IPS-18c (cell line): ENCODE measurements around the gene DLD.
"Not testable (repeated sequence)": the region's sequence is repeated elsewhere in the genome, so short reads cannot be mapped to it uniquely, and the experiment has no call there.

Experiments used
- H3K4me3 ChIP-seq: 2 replicates; pipeline ENCODE4 v1.7.0; 2013; ENCODE audit warnings: low read depth, mild to moderate bottlenecking, low read length, moderate library complexity; ENCODE audit not compliant: insufficient read depth
- H3K9me3 ChIP-seq: one replicate; pipeline ENCODE4 v1.6.1; 2013; ENCODE audit warnings: mild to moderate bottlenecking, low read length, moderate library complexity; ENCODE audit not compliant: control insufficient read depth, insufficient read depth

The DLD gene

DNA sequence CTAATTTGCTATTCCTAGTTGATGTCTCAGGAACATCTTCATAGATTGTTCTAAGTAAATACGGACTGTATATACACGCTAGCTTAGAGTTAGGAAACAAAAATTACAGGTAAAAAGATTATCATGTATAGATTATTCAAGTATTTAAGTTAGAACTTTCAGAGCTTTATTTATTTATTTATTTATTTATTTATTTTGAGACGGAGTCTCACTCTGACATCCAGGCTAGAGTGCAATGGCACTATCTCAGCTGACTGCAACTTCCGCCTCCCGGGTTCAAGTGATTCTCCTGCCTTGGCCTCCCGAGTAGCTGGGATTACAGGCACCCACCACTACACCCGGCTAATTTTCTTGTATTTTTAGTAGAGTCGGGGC, 1.4 kb downstream of the DLD start:
- H3K4me3 ChIP-seq, result peak overlapping the region; percentile 67; the same call in 1 of the 2 replicates
- H3K9me3 ChIP-seq, result not testable (repeated sequence)

DNA sequence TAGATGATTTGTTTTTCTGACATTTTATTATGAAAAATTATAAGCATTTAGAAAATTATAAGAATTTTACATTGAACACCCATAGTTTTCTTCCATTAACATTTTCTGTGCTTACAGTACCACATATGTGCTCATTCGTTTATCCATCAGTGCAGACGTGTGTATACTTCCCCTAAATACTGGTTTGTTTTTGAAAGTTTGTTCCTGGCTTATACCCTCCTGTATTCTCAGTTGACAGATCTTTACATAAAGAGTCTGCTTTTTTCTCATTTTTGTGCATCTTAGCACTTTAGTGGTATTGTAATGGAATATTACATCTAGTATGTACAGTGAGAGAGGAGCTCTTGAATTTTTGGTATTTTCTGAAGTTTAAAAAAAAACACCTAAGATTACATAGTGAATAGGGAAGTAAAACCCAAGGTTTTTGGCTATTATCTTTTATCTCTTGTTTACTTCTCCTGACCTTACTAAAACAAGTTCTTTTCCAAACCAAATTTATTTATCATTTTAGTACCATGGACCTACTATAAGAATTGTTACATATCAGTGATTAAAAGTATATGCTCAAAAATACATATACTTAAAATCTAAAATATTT, 8.1 kb downstream of the DLD start:
- H3K9me3 ChIP-seq, result no peaks in the 10 kb centered on the region
- no peak overlapping the region for H3K4me3 ChIP-seq

DNA sequence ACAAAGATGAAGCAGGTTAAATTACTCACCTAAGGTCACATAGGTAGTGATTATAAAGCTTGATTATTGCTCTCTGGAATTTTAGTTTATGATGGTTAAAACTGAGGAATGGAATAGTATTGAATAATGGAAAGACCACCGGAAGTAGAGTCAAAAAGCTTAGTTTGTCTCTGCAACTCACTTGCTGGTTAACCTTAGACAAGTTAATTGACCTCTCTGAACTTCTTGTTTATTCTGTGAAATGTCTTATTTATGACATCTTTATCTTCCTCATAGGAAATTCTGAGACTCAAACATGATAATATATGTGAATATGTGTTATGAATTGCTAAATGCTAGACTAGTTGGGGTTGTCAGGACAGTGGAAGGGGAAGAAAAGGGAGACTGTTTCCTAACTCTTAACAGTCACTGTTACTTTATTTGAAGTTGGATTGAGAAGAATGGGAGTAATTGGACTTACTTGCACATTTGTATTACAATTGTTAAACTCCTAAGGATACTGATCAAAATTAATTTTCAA, 9.6 kb downstream of the DLD start:
- H3K4me3 ChIP-seq, result no peak overlapping the region
- H3K9me3 ChIP-seq, result no peaks in the 10 kb centered on the region

DNA sequence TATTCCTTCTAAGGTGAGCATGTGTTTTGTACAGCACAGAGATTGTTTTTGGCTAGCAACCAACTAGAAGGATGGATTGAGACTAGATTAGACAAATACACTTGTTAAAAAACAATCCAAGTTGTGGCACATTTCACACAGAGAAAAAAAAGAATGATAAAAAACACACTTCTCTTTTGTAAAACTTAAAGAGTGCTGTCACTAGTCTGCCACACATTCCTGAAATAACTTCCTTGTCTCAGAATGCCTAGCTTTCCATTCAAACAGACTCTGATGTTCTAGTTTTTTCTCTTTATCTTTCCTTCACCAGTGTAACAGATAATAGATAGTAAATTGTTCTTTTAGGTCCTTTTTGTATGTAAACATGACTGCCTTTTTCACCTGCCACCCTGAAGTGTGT, 11.4 kb downstream of the DLD start:
- Histone ChIP-seq H3K9me3 (no peaks in the 10 kb centered on the region), H3K4me3 (no peak overlapping the region)

DNA sequence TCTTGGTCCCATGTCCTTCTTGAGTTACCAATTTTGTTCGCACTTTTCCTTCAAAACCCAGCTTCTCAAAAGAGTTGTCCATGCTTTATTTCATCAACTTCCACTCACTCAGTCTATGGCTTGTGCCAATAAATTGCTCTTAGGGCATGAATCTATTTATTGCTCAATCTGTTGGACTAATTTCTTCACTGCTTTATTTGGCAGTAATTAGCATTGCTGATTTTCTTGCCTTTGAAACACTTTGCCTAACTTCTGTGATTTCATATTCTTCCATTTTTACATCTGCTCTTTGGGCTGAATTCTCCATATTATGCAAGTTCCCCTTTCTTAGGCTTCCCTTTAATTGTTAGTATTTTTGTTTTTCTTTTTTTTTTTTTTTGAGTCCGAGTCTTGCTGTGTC, 16.8 kb downstream of the DLD start:
- Histone ChIP-seq H3K9me3 (no peaks in the 10 kb centered on the region), H3K4me3 (no peak overlapping the region)

DNA sequence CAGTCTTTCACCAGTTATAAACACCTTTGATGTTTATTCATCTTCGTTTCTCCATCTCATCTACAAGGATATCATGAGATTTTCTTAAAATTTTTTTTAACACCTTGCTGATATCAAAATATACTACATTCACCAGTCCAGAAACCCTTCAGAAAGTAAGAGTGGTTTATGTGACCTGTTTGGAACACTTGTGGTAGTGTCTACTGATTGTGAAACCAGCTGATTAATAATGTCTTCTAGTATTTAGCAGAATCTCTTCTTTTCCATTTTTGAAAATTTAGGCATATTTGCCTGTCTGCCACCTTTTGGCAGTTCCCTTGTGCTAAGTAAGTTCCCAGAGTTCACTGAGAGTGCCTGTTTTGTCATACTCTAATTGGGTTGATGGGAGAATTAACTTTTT, 18.5 kb downstream of the DLD start:
- Histone ChIP-seq H3K4me3 (no peak overlapping the region), H3K9me3 (no peaks in the 10 kb centered on the region)

DNA sequence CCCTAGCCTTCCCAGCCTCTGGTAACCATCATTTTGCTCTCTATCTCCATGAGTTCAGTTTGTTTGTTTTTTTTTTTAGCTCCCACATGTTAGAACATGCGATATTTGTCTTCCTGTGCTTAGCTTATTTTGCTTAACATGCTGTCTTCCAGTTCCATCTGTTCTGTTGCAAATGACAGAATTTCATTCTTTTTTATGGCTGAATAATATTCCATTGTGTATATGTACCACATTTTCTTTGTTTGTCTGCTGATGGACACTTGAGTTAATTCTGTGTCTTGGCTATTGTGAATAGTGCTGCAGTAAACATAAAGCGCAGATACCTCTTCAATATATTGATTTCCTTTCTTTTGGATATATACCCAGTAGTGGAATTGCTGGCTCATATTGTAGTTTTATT, 21.0 kb downstream of the DLD start:
- H3K4me3 ChIP-seq, result no peak overlapping the region
- no peaks in the 10 kb centered on the region for H3K9me3 ChIP-seq

DNA sequence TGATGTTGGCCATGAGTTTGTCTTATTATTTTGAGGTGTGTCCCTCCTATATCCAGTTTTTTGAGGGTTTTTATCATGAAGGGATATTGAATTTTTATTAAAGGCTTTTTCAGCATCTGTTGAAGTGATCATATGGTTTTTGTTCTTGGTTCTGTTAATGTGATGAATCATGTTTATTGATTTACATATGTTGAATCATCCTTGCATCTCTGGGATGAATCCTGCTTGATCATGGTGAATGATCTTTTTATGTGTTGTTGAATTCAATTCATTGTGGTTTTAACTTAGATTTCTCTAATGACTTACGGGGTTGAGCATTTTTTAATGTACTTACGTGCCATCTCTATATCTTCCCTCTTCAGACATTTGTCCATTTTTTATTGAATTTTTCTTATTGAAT, 22.9 kb downstream of the DLD start:
- Histone ChIP-seq H3K4me3 (no peak overlapping the region), H3K9me3 (no peaks in the 10 kb centered on the region)

DNA sequence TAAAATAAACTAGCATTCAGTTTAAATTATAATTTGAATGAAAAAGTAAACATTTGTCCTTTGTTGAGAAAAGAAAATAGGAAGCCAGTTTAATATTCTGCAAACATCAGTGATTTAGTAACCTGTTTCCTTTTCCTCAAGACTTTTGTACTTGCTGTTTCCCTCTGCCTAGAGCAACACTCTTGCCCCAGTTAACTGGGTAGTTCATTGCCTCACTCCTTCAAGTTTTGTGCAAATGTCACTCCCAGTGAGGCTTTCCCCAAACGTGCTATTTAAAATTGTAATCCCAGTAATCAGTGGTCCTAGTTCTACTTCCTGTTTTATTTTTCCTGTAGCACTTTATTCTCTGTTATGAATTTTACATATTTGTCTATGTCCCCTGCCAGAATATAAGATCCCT, 23.8 kb downstream of the DLD start:
- Histone ChIP-seq H3K9me3 (no peaks in the 10 kb centered on the region), H3K4me3 (no peak overlapping the region)

DNA sequence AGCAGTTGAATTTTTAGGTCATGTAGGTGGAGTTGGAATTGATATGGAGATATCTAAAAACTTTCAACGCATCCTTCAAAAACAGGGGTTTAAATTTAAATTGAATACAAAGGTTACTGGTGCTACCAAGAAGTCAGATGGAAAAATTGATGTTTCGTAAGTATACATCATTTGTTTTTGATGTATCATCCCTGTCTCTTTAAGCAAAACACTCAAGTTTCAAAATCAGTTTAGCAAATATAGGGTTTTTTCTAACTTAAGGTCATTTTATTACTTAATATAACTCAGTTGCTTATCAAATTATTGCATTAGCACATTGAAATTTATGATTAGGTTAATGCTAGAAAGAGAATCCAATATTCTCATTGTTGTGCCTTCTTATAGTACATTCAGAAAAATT, 24.6 kb downstream of the DLD start:
- no peak overlapping the region for H3K4me3 ChIP-seq
- H3K9me3 ChIP-seq, result no peaks in the 10 kb centered on the region

DNA sequence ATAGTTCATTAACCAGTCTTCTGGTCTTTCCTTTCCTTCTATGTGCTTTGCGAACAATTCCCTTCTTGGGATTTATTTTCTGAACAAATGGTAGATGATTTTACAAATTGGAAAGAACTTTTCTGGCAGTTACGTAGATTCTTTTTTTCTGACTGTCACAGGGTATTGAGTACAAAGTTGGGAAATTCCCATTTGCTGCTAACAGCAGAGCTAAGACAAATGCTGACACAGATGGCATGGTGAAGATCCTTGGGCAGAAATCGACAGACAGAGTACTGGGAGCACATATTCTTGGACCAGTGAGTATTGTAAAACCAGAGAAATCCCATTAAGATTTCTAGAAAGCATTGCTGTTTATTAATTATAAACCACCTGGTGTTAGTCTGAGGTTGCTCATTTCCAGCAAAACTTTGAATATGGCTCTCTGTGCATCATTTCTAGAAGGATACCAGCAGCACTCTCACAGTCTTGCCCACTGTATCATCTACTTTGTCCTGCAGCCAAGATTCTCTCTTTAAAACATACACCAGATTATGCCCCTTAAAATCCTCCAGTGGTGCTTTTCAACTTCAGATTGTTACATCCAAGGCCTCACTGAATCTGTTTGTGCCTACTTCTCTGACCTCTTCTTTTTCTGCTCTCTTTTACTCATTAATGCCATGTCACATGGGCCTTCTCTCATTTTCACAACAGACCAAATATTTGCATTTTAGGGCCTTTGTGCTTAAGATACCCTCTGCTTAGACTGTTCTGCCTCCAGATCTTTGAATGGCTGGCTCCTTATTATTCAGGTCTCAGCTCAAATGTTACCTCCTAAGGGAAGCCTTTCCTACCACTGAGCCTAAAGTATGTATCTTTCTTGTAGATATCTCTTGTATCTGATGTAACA, 27.0 kb downstream of the DLD start:
- H3K4me3 ChIP-seq, result no peak overlapping the region
- no peaks in the 10 kb centered on the region for H3K9me3 ChIP-seq

DNA sequence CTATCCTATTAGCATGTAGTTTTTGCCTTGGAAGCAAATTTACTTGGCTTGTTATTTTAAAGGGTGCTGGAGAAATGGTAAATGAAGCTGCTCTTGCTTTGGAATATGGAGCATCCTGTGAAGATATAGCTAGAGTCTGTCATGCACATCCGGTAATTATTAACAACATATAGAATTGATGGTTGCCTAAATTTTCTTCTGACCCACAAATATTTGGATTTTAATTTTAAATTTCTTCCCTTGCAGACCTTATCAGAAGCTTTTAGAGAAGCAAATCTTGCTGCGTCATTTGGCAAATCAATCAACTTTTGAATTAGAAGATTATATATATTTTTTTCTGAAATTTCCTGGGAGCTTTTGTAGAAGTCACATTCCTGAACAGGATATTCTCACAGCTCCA, 28.0 kb downstream of the DLD start:
- H3K9me3 ChIP-seq, result no peaks in the 10 kb centered on the region
- H3K4me3 ChIP-seq, result no peak overlapping the region

DNA sequence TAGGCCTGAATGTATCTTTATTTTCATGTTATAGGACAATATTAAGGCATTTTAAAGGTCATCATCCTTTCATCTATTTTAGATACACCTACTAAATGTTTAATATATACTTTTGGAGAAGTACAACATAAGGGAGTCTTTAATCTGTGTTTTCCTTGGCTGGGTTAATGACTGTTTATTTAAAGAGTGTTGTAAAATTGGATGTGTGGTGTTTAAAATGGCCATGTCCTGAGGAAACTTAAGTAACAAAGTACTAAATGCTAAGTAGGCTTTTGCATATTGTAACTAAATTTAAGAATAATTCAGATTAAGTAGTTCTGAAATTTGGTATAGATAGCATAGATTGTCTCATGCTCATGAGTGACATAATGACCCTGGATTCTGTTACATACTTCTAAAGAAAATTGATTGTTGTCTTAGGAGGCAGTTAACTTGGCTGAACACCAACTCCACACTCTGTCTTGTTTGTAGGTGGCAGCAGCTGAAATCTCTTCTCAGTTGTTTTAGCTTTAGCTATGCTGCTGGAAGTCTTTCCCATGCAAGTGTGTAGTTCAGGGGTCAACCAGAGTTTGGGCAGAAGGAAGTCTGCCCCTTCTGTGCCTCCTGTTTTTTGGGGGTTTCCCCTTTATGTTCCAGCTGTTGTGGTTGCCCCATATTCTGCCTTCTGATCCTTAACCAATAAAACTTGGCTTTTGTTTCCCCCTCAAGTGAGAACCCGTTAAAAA, 29.2 kb downstream of the DLD start:
- no peaks in the 10 kb centered on the region for H3K9me3 ChIP-seq
- no peak overlapping the region for H3K4me3 ChIP-seq

DNA sequence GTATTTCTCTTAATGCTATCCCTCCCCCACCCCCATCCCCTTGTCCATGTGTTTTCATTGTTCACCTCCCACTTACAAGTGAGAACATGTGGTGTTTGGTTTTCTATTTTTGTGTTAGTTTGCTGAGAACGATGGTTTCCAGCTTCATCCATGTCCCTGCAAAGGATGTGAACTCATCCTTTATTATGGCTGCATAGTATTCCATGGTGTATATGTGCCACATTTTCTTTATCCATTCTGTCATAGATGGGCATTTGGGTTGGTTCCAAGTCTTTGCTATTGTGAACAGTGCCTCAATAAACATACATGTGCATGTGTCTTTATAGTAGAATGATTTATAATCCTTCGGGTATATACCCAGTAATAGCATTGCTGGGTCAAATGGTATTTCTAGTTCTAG, 30.8 kb downstream of the DLD start:
- not testable (repeated sequence) for H3K4me3 ChIP-seq, H3K9me3 ChIP-seq

DNA sequence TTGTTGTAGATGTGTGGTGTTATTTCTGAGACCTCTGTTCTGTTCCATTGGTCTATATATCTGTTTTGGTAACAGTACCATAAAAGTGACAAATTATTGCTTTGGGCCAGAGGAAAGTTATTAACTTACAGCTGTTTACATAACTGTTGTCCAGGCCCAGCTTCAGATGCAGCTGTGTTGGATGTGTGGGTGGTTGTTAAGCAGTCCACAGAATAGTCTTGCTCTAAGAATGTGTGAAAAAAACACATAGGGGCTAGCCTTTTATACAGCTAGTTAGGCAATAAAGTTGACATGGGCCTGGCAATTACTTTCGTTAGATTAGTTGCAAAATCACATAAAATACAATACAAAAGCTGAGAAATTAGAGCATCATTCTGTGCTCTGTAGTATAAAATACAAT, 31.9 kb downstream of the DLD start:
- H3K9me3 ChIP-seq, result no peaks in the 10 kb centered on the region

DNA sequence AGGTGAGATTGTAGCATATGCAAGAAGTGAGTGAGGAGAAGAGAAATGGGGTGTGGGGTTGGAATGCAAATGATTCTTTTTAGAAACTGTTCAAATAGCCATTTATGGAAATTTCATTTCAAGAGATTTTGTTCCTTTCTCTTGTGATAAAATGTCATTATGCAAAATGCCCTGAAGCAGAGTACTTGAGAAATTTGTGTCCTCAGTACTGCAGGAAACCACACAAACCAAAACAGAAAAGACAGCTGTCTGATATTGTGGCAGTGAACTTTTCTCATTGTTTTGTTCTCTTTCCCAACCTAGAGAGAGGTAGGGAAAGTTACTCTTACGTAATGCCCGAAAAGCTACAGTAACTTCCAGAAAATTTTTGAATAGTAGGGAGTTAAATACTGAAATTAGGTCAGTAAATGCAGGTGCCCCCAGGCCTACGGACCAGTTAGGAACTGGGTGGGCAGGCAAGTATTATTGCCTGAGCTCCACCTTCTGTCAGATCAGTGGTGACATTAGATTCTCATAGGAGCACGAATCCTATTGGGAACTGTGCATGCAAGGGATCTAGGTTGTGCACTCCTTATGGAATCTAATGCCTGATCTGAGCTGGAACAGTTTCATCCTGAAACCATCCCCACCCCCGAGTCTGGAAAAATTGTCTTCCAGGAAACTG, 34.0 kb downstream of the DLD start:
- H3K4me3 ChIP-seq, result no peak overlapping the region

More for the DNA sequence above, 31.9 kb downstream of the DLD start:
- H3K4me3 ChIP-seq, result no peak overlapping the region

DNA sequence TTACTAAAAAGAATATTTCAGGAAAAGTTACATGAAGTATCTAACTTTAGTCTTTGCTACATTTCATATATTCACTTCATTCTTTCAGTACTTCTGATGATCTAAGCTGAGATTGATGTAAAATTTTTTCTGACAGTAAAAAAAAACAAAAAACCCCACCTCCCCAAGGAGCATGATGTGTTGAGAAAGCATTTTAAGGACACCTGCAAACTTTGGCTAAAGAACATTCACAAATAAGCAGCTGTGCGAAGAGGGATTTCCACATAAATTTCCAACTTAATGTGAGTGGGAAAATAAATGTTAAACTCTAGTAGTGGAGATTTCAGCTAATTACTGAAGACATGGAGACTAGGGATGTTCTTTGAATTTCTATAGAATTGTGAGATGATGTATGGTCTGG, 35.5 kb downstream of the DLD start:
- Histone ChIP-seq H3K4me3 (no peak overlapping the region), H3K9me3 (no peaks in the 10 kb centered on the region)

More for the DNA sequence above, 34.0 kb downstream of the DLD start:
- no peaks in the 10 kb centered on the region for H3K9me3 ChIP-seq
